A549 (cell line): ENCODE results near the gene XPO6. TPM values are rescaled to one million over a fixed set of nuclear protein-coding genes. Genes with fewer than 3 reads are reported as not detected.

ENCODE experiments used
- ATAC-seq, 2 experiments: fragments of 200-7000 bp in 1 of 2; fragments of >200 bp in 1 of 2; cut with Nextera tagmentation in 1 of 2; cut with Tn5 transposase in 1 of 2; 3 replicates each; pipeline versions ENCODE4 v1.8.0 to v1.9.1; 2018 to 2020; ENCODE audit warnings: mild to moderate bottlenecking in 1 of 2, moderate library complexity in 1 of 2
- CTCF ChIA-PET: fragments of 300-600 bp; sonication (Branson Sonifier 250); formaldehyde crosslinking; extraction: SDS; loops from one replicate; lab custom pipeline; 2021; ENCODE audit warnings: antibody characterized with exemption, inconsistent platforms; lab: Yijun Ruan, JAX
- POLR2A ChIA-PET: fragments of 350-600 bp; formaldehyde crosslinking; extraction: SDS; loops from one replicate; lab custom pipeline; 2021; ENCODE audit warnings: antibody characterized with exemption, inconsistent platforms; lab: Yijun Ruan, JAX
- DNase-seq, 2 experiments: peaks; one replicate each; pipeline versions ENCODE4 v3.0.0 to v3.0.0-alpha.2; 2011 to 2016; ENCODE audit warnings: low read depth in 1 of 2, low spot score in 1 of 2
- FAIRE-seq: peaks from 2 replicates; lab custom pipeline; 2011; peaks lifted over from hg19 to GRCh38; lab: Jason Lieb, UNC
- H3K27ac ChIP-seq, 2 experiments: fragments of >200 bp; sonication (Bioruptor Twin); formaldehyde crosslinking; 3 replicates each; pipeline ENCODE4 v1.5.1; 2016 to 2017
- H3K4me1 ChIP-seq: fragments of >200 bp; sonication (Bioruptor Twin); formaldehyde crosslinking; 3 replicates; pipeline ENCODE4 v1.6.1; 2016
- H3K4me2 ChIP-seq: fragments of >200 bp; sonication (Bioruptor Twin); formaldehyde crosslinking; 3 replicates; pipeline ENCODE4 v1.6.1; 2016
- H3K4me3 ChIP-seq: fragments of >200 bp; sonication (Bioruptor Twin); formaldehyde crosslinking; 3 replicates; pipeline ENCODE4 v1.5.1; 2016
- H3K9me3 ChIP-seq: fragments of >200 bp; sonication (Bioruptor Twin); formaldehyde crosslinking; 3 replicates; pipeline ENCODE4 v1.6.1; 2016
- ATOH8 ChIP-seq: fragments of 250-450 bp; sonication (Bioruptor Pico); IDR thresholded peaks from 2 replicates; pipeline ENCODE4 v1.5.0; 2020; ENCODE audit warnings: low read depth, mild to moderate bottlenecking, moderate library complexity
- BCL3 ChIP-seq: fragments of >200 bp; sonication (Bioruptor Twin); formaldehyde crosslinking; IDR thresholded peaks from 3 replicates; pipeline ENCODE4 v1.6.1; 2016
- BHLHE40 ChIP-seq: IDR thresholded peaks from 2 replicates; pipeline ENCODE4 v1.6.1; 2012; ENCODE audit warnings: low read depth, low read length, inconsistent platforms
- CBX8 ChIP-seq: fragments of 200-600 bp; sonication (generic); IDR thresholded peaks from 2 replicates; pipeline ENCODE4 v1.6.1; 2016
- CEBPB ChIP-seq, 2 experiments: fragments of >200 bp in 1 of 2; sonication (Bioruptor Twin) in 1 of 2; formaldehyde crosslinking in 1 of 2; IDR thresholded peaks; 2 replicates each; pipeline ENCODE4 v1.6.1; 2012 to 2016
- CHD2 ChIP-seq: fragments of 150-350 bp; IDR thresholded peaks from 2 replicates; pipeline ENCODE4 v1.6.1; 2014; ENCODE audit warnings: low read length; ENCODE audit not compliant: partially characterized antibody
- CHD4 ChIP-seq: fragments of 200-600 bp; sonication (generic); IDR thresholded peaks from 2 replicates; pipeline ENCODE4 v1.6.1; 2016; ENCODE audit warnings: antibody characterized with exemption, mild to moderate bottlenecking, borderline replicate concordance
- EHF ChIP-seq: fragments of 250-450 bp; sonication (Bioruptor Pico); IDR thresholded peaks from 2 replicates; pipeline ENCODE4 v1.5.0; 2020; ENCODE audit warnings: mild to moderate bottlenecking
- EHMT2 ChIP-seq: fragments of 200-600 bp; sonication (generic); IDR thresholded peaks from 2 replicates; pipeline ENCODE4 v1.6.1; 2016; ENCODE audit warnings: antibody characterized with exemption, low read depth, mild to moderate bottlenecking, moderate library complexity
- EP300 ChIP-seq, 2 experiments: fragments of >200 bp; sonication (Bioruptor Twin); formaldehyde crosslinking; IDR thresholded peaks; 2 replicates in 1 of 2; 3 replicates in 1 of 2; pipeline ENCODE4 v1.6.1; 2016 to 2017
- FOXS1 ChIP-seq: fragments of 250-450 bp; sonication (Bioruptor Pico); IDR thresholded peaks from 2 replicates; pipeline ENCODE4 v1.5.0; 2020; ENCODE audit warnings: mild to moderate bottlenecking, moderate library complexity
- GATA3 ChIP-seq: IDR thresholded peaks from 2 replicates; pipeline ENCODE4 v1.6.1; 2012; ENCODE audit warnings: borderline replicate concordance
- HEYL ChIP-seq: fragments of 250-450 bp; sonication (Bioruptor Pico); IDR thresholded peaks from 2 replicates; pipeline ENCODE4 v1.8.0; 2021; ENCODE audit warnings: mild to moderate bottlenecking, moderate library complexity
- JUNB ChIP-seq: fragments of >200 bp; sonication (Bioruptor Twin); formaldehyde crosslinking; IDR thresholded peaks from 2 replicates; pipeline ENCODE4 v1.6.1; 2016
- KDM1A ChIP-seq: fragments of 200-600 bp; sonication (generic); IDR thresholded peaks from 2 replicates; pipeline ENCODE4 v1.6.1; 2016; ENCODE audit warnings: low read depth, mild to moderate bottlenecking
- MAX ChIP-seq: IDR thresholded peaks from 2 replicates; pipeline ENCODE4 v1.6.1; 2012
- MAZ ChIP-seq: fragments of 150-350 bp; IDR thresholded peaks from 2 replicates; pipeline ENCODE4 v1.6.1; 2014; ENCODE audit warnings: antibody characterized with exemption, low read depth, low read length, borderline replicate concordance
- MYC ChIP-seq: IDR thresholded peaks from 2 replicates; pipeline ENCODE4 v1.6.1; 2012; ENCODE audit warnings: mild to moderate bottlenecking, inconsistent platforms, low read length, improper control_type of control experiment, borderline replicate concordance
- NFE2L2 ChIP-seq: fragments of 150-350 bp; conservative IDR thresholded peaks from 2 replicates; pipeline ENCODE4 v1.6.1; 2014; ENCODE audit warnings: low read length
- NR3C1 ChIP-seq: fragments of >200 bp; sonication (Bioruptor Twin); formaldehyde crosslinking; IDR thresholded peaks from 3 replicates; pipeline ENCODE4 v1.6.1; 2017
- PHF8 ChIP-seq: fragments of 200-600 bp; sonication (generic); IDR thresholded peaks from 2 replicates; pipeline ENCODE4 v1.6.1; 2016; ENCODE audit warnings: low read depth, mild to moderate bottlenecking, antibody characterized with exemption, moderate library complexity, borderline replicate concordance
- POLR2A ChIP-seq: IDR thresholded peaks from 2 replicates; pipeline ENCODE4 v1.6.1; 2012; ENCODE audit warnings: mild to moderate bottlenecking, low read length
- SMC3 ChIP-seq: fragments of >200 bp; sonication (Bioruptor Twin); formaldehyde crosslinking; IDR thresholded peaks from 3 replicates; pipeline ENCODE4 v1.6.1; 2018; ENCODE audit warnings: inconsistent platforms
- SREBF2 ChIP-seq: fragments of 450-650 bp; IDR thresholded peaks from 2 replicates; pipeline ENCODE4 v1.6.1; 2014; ENCODE audit warnings: mild to moderate bottlenecking, moderate library complexity
- TFCP2L1 ChIP-seq: fragments of 250-450 bp; sonication (Bioruptor Pico); IDR thresholded peaks from 2 replicates; pipeline ENCODE4 v1.5.0; 2021; ENCODE audit warnings: mild to moderate bottlenecking
- USF2 ChIP-seq: fragments of 450-650 bp; IDR thresholded peaks from 2 replicates; pipeline ENCODE4 v1.6.1; 2014; ENCODE audit warnings: antibody characterized with exemption
- ZSCAN20 ChIP-seq: fragments of 250-450 bp; sonication (Bioruptor Pico); IDR thresholded peaks from 2 replicates; pipeline ENCODE4 v1.8.0; 2022; ENCODE audit warnings: mild to moderate bottlenecking, moderate library complexity
- WGBS: methylation state at CpG from one replicate; pipeline ENCODE4 v1.1.6; 2017; ENCODE audit errors: missing lambda C conversion rate; 5-methylcytosine and 5-hydroxymethylcytosine counted together
- polyA plus RNA-seq, 4 experiments: library from polyadenylated mRNA; depleted of rRNA in 3 of 4; stranded (reverse); fragments of >200 nt; fragmentation: RNase III in 1 of 4; extraction: RNeasy Plus Mini Kit Qiagen cat#74134 plus additional on column Dnase treatment in 1 of 4; gene quantifications; 2 replicates in 3 of 4; 3 replicates in 1 of 4; pipeline ENCODE4 v1.2.3, GENCODE V29; 2011 to 2017
- TF ChIP-seq, protein P1 (sequence below): fragments of >200 bp; sonication (Bioruptor Twin); formaldehyde crosslinking; IDR thresholded peaks from 2 replicates; pipeline ENCODE4 v1.6.1; 2016
- TF ChIP-seq, protein P2 (sequence below): fragments of 150-350 bp; IDR thresholded peaks from 2 replicates; pipeline ENCODE4 v1.6.1; 2014; ENCODE audit warnings: low read depth, mild to moderate bottlenecking, low read length

XPO6 gene
- polyA plus RNA-seq, 2 of the 4 experiments (the other 2 are of a cell fraction) = 63.0 to 108 TPM

- no peak for DNase-seq
- ChIA-PET CTCF (interaction anchor here (0.9 to 1.3 kb wide), 2 partner anchors 9 to 16 kb away, joined by 3 to 5 read pairs; no protein-coding TSS in a partner anchor), POLR2A (no interaction called here)
- no peak for FAIRE-seq
- Histone ChIP-seq H3K4me2 (no peak overlapping the region), H3K4me1 (peaks cover 8% of the 10 kb centered on the region; the same call in 2 of the 3 replicates), H3K27ac (no peak overlapping the region), H3K9me3 (no peaks in the 10 kb centered on the region), H3K4me3 (no peak overlapping the region)
- 82% methylated on average over 9 of the region's 9 CpGs for WGBS
- TF ChIP-seq HEYL (CRISPR knock-in tag) (no peak), ZSCAN20 (CRISPR knock-in tag) (no peak), NFE2L2 (no peak), BHLHE40 (no peak), GATA3 (no peak), MAX (no peak), MYC (no peak), MAZ (no peak), JUNB (no peak), FOXS1 (CRISPR knock-in tag) (no peak), TFCP2L1 (CRISPR knock-in tag) (no peak), CHD4 (no peak), KDM1A (no peak)
- no peak for ATAC-seq
Observed at GRCh38 chr16:28172336-28172735, 39.4 kb downstream of the XPO6 start.

GRCh38 chr16:28171816-28172215 lies 39.9 kb downstream of the XPO6 start:
- ATAC-seq (no peak), FAIRE-seq (no peak), DNase-seq (no peak)
- H3K4me2 ChIP-seq = no peak overlapping the region
- 89% methylated on average over 2 of the region's 2 CpGs for WGBS
- ChIA-PET CTCF (interaction anchor here (0.9 to 1.3 kb wide), 2 partner anchors 9 to 16 kb away, joined by 3 to 5 read pairs; no protein-coding TSS in a partner anchor), POLR2A (no interaction called here)
- H3K27ac ChIP-seq = no peak overlapping the region
- no peaks in the 10 kb centered on the region for H3K9me3 ChIP-seq
- TF ChIP-seq SREBF2 (no peak), MYC (no peak), CHD2 (no peak), FOXS1 (CRISPR knock-in tag) (no peak), POLR2A (no peak), JUNB (no peak), HEYL (CRISPR knock-in tag) (no peak)
- TF ChIP-seq, all 56 proteins: peak for 0
- peaks cover 13% of the 10 kb centered on the region; the same call in 2 of the 3 replicates for H3K4me1 ChIP-seq
- no peak overlapping the region for H3K4me3 ChIP-seq

GRCh38 chr16:28168991-28169554 lies 42.7 kb downstream of the XPO6 start:
- WGBS = 95% methylated on average over 6 of the region's 6 CpGs
- POLR2A ChIA-PET = no interaction called here
- DNase-seq = no peak
- TF ChIP-seq MAX (no peak), USF2 (no peak), EHMT2 (no peak), EP300 (IDR thresholded peaks at IDR 0.05) (no peak), SMC3 (no peak), NR3C1 (no peak), EHF (CRISPR knock-in tag) (no peak), HEYL (CRISPR knock-in tag) (no peak), JUNB (no peak), BCL3 (no peak), KDM1A (no peak), CEBPB (IDR thresholded peaks at IDR 0.05) (no peak), MAZ (no peak), CHD4 (no peak), CBX8 (no peak), ATOH8 (CRISPR knock-in tag) (no peak), PHF8 (no peak)
- TF ChIP-seq, protein P1, sequence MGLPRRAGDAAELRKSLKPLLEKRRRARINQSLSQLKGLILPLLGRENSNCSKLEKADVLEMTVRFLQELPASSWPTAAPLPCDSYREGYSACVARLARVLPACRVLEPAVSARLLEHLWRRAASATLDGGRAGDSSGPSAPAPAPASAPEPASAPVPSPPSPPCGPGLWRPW = no peak
- TF ChIP-seq, protein P2, sequence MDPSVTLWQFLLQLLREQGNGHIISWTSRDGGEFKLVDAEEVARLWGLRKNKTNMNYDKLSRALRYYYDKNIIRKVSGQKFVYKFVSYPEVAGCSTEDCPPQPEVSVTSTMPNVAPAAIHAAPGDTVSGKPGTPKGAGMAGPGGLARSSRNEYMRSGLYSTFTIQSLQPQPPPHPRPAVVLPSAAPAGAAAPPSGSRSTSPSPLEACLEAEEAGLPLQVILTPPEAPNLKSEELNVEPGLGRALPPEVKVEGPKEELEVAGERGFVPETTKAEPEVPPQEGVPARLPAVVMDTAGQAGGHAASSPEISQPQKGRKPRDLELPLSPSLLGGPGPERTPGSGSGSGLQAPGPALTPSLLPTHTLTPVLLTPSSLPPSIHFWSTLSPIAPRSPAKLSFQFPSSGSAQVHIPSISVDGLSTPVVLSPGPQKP = no peak
- Histone ChIP-seq H3K27ac (no peak overlapping the region), H3K9me3 (no peaks in the 10 kb centered on the region), H3K4me1 (peaks cover 25% of the 10 kb centered on the region), H3K4me2 (no peak overlapping the region), H3K4me3 (no peak overlapping the region)
- no peak for ATAC-seq
- no peak for FAIRE-seq
- CTCF ChIA-PET = no interaction called here
